Measurements from ENCODE around the gene NIPAL4.
"Not testable (repeated sequence)": the region's sequence is repeated elsewhere in the genome, so short reads cannot be mapped to it uniquely, and the experiment has no call there.

NIPAL4 gene

GRCh38 chr5:157463621-157464518, 3.9 kb downstream of the NIPAL4 start:
- peak in 1 of 2 experiments; percentile 26 for DNase-seq

GRCh38 chr5:157464519-157465171, 4.6 kb downstream of the NIPAL4 start:
- DNase-seq, result no peak

- peak; percentile 50 to 81 for DNase-seq
Observed at GRCh38 chr5:157468293-157468965, 8.4 kb downstream of the NIPAL4 start.

GRCh38 chr5:157469073-157469472, 9.1 kb downstream of the NIPAL4 start:
- no peak for DNase-seq

- DNase-seq, result no peak
Observed at GRCh38 chr5:157469687-157470086, 9.7 kb downstream of the NIPAL4 start.

- no peak for DNase-seq
Observed at GRCh38 chr5:157470631-157471030, 10.6 kb downstream of the NIPAL4 start.

- DNase-seq, result no peak
Observed at GRCh38 chr5:157471709-157472108, 11.7 kb downstream of the NIPAL4 start.

GRCh38 chr5:157473383-157474320, 13.6 kb downstream of the NIPAL4 start:
- DNase-seq, result no peak

- peak in 1 of 2 experiments; percentile 71 for DNase-seq
Observed at GRCh38 chr5:157475432-157475831, 15.4 kb downstream of the NIPAL4 start.

- peak in 1 of 2 experiments; percentile 63 for DNase-seq
Observed at GRCh38 chr5:157476702-157477408, 16.8 kb downstream of the NIPAL4 start.

- no peak for DNase-seq
Observed at GRCh38 chr5:157477814-157478494, 17.9 kb downstream of the NIPAL4 start.

GRCh38 chr5:157478726-157479125, 18.7 kb downstream of the NIPAL4 start:
- no peak for DNase-seq

GRCh38 chr5:157479166-157479565, 19.2 kb downstream of the NIPAL4 start:
- no peak for DNase-seq

- no peak for DNase-seq
Observed at GRCh38 chr5:157479612-157480510, 19.8 kb downstream of the NIPAL4 start.

GRCh38 chr5:157481265-157481664, 21.3 kb downstream of the NIPAL4 start:
- DNase-seq, result no peak

GRCh38 chr5:157481666-157482065, 21.7 kb downstream of the NIPAL4 start:
- DNase-seq, result no peak

- not testable (repeated sequence) for DNase-seq
Observed at GRCh38 chr5:157482702-157483101, 22.7 kb downstream of the NIPAL4 start.

GRCh38 chr5:157484768-157485167, 24.8 kb downstream of the NIPAL4 start:
- DNase-seq, result no peak

GRCh38 chr5:157485340-157485739, 25.3 kb downstream of the NIPAL4 start:
- no peak for DNase-seq

- no peak for DNase-seq
Observed at GRCh38 chr5:157485811-157486210, 25.8 kb downstream of the NIPAL4 start.

Data from NCI-H187 (cell line).